Stomach (tissue), 4 donors: ENCODE results near the gene ARFGAP3.

ENCODE experiments used
- EP300 ChIP-seq: sonication (generic); formaldehyde crosslinking; IDR thresholded peaks from one replicate; pipeline ENCODE4 v1.6.1; 2017; ENCODE audit warnings: antibody characterized with exemption
- POLR2A ChIP-seq, 4 donors: fragments of 450-650 bp; IDR thresholded peaks; one replicate each; pipeline ENCODE4 v1.6.1; 2016; ENCODE audit warnings: antibody characterized with exemption in 4 of 4, control low read depth in 2 of 4, mild to moderate bottlenecking in 1 of 4, moderate library complexity in 1 of 4
- POLR2AphosphoS5 ChIP-seq, 3 donors: sonication (generic); formaldehyde crosslinking; IDR thresholded peaks; one replicate each; pipeline ENCODE4 v1.6.1; 2016; ENCODE audit warnings: antibody characterized with exemption in 3 of 3
- TF ChIP-seq, protein P1 (sequence below), 7 experiments: fragments of 450-650 bp in 4 of 7; fragments of 200-600 bp in 3 of 7; sonication (generic) in 3 of 7; IDR thresholded peaks; one replicate each; pipeline ENCODE4 v1.5.1; 2016 to 2019; ENCODE audit warnings: antibody characterized with exemption in 7 of 7, control low read depth in 2 of 7, mild to moderate bottlenecking in 1 of 7

- TF ChIP-seq, protein P1, sequence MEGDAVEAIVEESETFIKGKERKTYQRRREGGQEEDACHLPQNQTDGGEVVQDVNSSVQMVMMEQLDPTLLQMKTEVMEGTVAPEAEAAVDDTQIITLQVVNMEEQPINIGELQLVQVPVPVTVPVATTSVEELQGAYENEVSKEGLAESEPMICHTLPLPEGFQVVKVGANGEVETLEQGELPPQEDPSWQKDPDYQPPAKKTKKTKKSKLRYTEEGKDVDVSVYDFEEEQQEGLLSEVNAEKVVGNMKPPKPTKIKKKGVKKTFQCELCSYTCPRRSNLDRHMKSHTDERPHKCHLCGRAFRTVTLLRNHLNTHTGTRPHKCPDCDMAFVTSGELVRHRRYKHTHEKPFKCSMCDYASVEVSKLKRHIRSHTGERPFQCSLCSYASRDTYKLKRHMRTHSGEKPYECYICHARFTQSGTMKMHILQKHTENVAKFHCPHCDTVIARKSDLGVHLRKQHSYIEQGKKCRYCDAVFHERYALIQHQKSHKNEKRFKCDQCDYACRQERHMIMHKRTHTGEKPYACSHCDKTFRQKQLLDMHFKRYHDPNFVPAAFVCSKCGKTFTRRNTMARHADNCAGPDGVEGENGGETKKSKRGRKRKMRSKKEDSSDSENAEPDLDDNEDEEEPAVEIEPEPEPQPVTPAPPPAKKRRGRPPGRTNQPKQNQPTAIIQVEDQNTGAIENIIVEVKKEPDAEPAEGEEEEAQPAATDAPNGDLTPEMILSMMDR (IDR thresholded peaks at IDR 0.05): no peak
- TF ChIP-seq EP300 (no peak), POLR2A (IDR thresholded peaks at IDR 0.05) (no peak), POLR2AphosphoS5 (IDR thresholded peaks at IDR 0.05) (no peak)
Measured at GRCh38 chr22:42752912-42753311, 104.2 kb downstream of the ARFGAP3 start.
